PC-3 (cell line): ENCODE measurements around the gene DHX16. TPM values are rescaled to one million over a fixed set of nuclear protein-coding genes. Genes with fewer than 3 reads are reported as not detected.
A peak's percentile ranks its signal among the peaks of the same experiment; 100 is the strongest.
"Not testable (repeated sequence)": the region's sequence is repeated elsewhere in the genome, so short reads cannot be mapped to it uniquely, and the experiment has no call there.

Experiments used
- ATAC-seq: fragments of 200-7000 bp; cut with Tn5 transposase; 2 replicates; pipeline ENCODE4 v1.9.1; 2020; ENCODE audit warnings: mild to moderate bottlenecking, moderate library complexity
- BruUV-seq: library from RNA; stranded (reverse); fragments of 400-500 nt; replicated peaks from 2 replicates; lab custom pipeline; 2021; lab: Mats Ljungman, UMichigan
- CTCF ChIA-PET: fragments of 300-600 bp; sonication (Branson Sonifier 250); formaldehyde crosslinking; loops from one replicate; lab custom pipeline; 2022; ENCODE audit warnings: antibody characterized with exemption; lab: Charles Lee
- POLR2A ChIA-PET: fragments of 300-600 bp; sonication (Branson Sonifier 250); formaldehyde crosslinking; loops from one replicate; lab custom pipeline; 2022; ENCODE audit warnings: antibody characterized with exemption; ENCODE audit not compliant: unreplicated experiment; lab: Charles Lee
- DNase-seq: peaks from one replicate; pipeline ENCODE4 v3.0.0-alpha.2; 2015
- H2AFZ ChIP-seq: fragments of 300-600 bp; sonication (generic); 2 replicates; pipeline ENCODE4 v1.6.0; 2016; ENCODE audit warnings: antibody characterized with exemption, low read length
- H3F3A ChIP-seq: fragments of 300-600 bp; sonication (generic); one replicate; pipeline ENCODE4 v1.6.0; 2017; ENCODE audit warnings: antibody characterized with exemption, low read length, control low read depth, mild to moderate bottlenecking; ENCODE audit not compliant: unreplicated experiment
- H3K27ac ChIP-seq: fragments of 300-600 bp; sonication (generic); 2 replicates; pipeline ENCODE4 v1.5.1; 2016; ENCODE audit warnings: mild to moderate bottlenecking, low read length
- H3K27me3 ChIP-seq: fragments of 300-600 bp; sonication (generic); 2 replicates; pipeline ENCODE4 v1.6.1; 2016; ENCODE audit warnings: low read length, mixed read lengths
- H3K36me3 ChIP-seq: fragments of 300-600 bp; sonication (generic); 2 replicates; pipeline ENCODE4 v1.6.1; 2016; ENCODE audit warnings: low read depth, mixed run types, low read length, mixed read lengths
- H3K4me1 ChIP-seq: fragments of 300-600 bp; sonication (generic); 2 replicates; pipeline ENCODE4 v1.5.1; 2016; ENCODE audit warnings: low read length; ENCODE audit not compliant: insufficient read depth
- H3K4me2 ChIP-seq: fragments of 300-600 bp; sonication (generic); 2 replicates; pipeline ENCODE4 v1.6.0; 2016; ENCODE audit warnings: low read length
- H3K4me3 ChIP-seq: fragments of 300-600 bp; sonication (generic); 2 replicates; pipeline ENCODE4 v1.5.1; 2016; ENCODE audit warnings: mild to moderate bottlenecking, low read length, mixed read lengths
- H3K79me2 ChIP-seq: fragments of 300-600 bp; sonication (generic); 2 replicates; pipeline ENCODE4 v1.6.1; 2017; ENCODE audit warnings: low read length, mixed read lengths
- H3K9ac ChIP-seq: fragments of 300-600 bp; sonication (generic); 2 replicates; pipeline ENCODE4 v1.6.0; 2016; ENCODE audit warnings: mild to moderate bottlenecking, low read length
- H3K9me2 ChIP-seq: fragments of 300-600 bp; sonication (generic); replicated peaks from 2 replicates; pipeline ENCODE4 v1.6.1; 2016; ENCODE audit warnings: mixed run types, low read length, mixed read lengths
- H3K9me3 ChIP-seq: fragments of 300-600 bp; sonication (generic); 2 replicates; pipeline ENCODE4 v1.6.1; 2016; ENCODE audit warnings: low read length, mixed read lengths
- H4K20me1 ChIP-seq: fragments of 300-600 bp; sonication (generic); 2 replicates; pipeline ENCODE4 v1.6.1; 2016; ENCODE audit warnings: low read length, mixed read lengths
- EZH2 ChIP-seq: fragments of 300-600 bp; sonication (generic); IDR thresholded peaks from one replicate; pipeline ENCODE4 v1.6.1; 2017; ENCODE audit warnings: antibody characterized with exemption, mild to moderate bottlenecking, low read length; ENCODE audit not compliant: unreplicated experiment
- EZH2phosphoT487 ChIP-seq: fragments of 300-600 bp; sonication (generic); IDR thresholded peaks from 2 replicates; pipeline ENCODE4 v1.6.1; 2018; ENCODE audit warnings: mild to moderate bottlenecking, antibody characterized with exemption, low read length, borderline replicate concordance
- intact Hi-C: fragments of 100-400 bp; cut with micrococcal nuclease; formaldehyde crosslinking; loops from 2 replicates; pipeline ENCODE4 v1.9.0; 2023
- total RNA-seq: library from RNA; depleted of rRNA; stranded (reverse); fragments of >200 nt; gene quantifications from 2 replicates; pipeline ENCODE4 v1.2.3, GENCODE V29; 2014
- TF ChIP-seq, protein P1 (sequence below): fragments of 300-600 bp; sonication (generic); conservative IDR thresholded peaks from 2 replicates; pipeline ENCODE4 v1.5.1; 2017; ENCODE audit warnings: antibody characterized with exemption, low read depth, mild to moderate bottlenecking, low read length

The DHX16 gene
- total RNA-seq, 1 experiment from 2014 or later = 50.0 TPM

- H3F3A ChIP-seq = peaks cover 17% of the 10 kb centered on the region
- TSS peak; percentile 67 for BruUV-seq
- peak; percentile 67 for ATAC-seq
- peak within 1 kb of the TSS; percentile 99 for H3K9ac ChIP-seq
- no peaks in the 10 kb centered on the region for H3K9me3 ChIP-seq
- H3K79me2 ChIP-seq = peaks cover 84% of the 10 kb centered on the region
- CTCF ChIA-PET = interaction anchor here (0.5 kb wide), 1 partner anchor 100 kb away, joined by 3 read pairs; no protein-coding TSS in a partner anchor
- POLR2A ChIA-PET = no interaction called here
- no peaks in the 10 kb centered on the region for H3K9me2 ChIP-seq
- H2AFZ ChIP-seq = peak within 1 kb of the TSS; percentile 45
- peaks cover 35% of the 10 kb centered on the region for H3K36me3 ChIP-seq
- no peaks in the 10 kb centered on the region for H3K27me3 ChIP-seq
- H3K4me1 ChIP-seq = peaks cover 42% of the 10 kb centered on the region
- H3K4me2 ChIP-seq = peak within 1 kb of the TSS; percentile 93
- peak within 1 kb of the TSS; percentile 95 for H3K27ac ChIP-seq
- H4K20me1 ChIP-seq = peaks cover 30% of the 10 kb centered on the region
- intact Hi-C loops = loop anchor here (1.0 to 10.0 kb wide), 4 partner anchors 73 to 235 kb away; partner anchors contain the start of genes C6orf136, HLA-E, MRPS18B and PPP1R10
- TF ChIP-seq, protein P1, sequence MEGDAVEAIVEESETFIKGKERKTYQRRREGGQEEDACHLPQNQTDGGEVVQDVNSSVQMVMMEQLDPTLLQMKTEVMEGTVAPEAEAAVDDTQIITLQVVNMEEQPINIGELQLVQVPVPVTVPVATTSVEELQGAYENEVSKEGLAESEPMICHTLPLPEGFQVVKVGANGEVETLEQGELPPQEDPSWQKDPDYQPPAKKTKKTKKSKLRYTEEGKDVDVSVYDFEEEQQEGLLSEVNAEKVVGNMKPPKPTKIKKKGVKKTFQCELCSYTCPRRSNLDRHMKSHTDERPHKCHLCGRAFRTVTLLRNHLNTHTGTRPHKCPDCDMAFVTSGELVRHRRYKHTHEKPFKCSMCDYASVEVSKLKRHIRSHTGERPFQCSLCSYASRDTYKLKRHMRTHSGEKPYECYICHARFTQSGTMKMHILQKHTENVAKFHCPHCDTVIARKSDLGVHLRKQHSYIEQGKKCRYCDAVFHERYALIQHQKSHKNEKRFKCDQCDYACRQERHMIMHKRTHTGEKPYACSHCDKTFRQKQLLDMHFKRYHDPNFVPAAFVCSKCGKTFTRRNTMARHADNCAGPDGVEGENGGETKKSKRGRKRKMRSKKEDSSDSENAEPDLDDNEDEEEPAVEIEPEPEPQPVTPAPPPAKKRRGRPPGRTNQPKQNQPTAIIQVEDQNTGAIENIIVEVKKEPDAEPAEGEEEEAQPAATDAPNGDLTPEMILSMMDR = no peak
- TF ChIP-seq EZH2 (no peak), EZH2phosphoT487 (no peak)
- peak within 1 kb of the TSS; percentile 94 for H3K4me3 ChIP-seq
- DNase-seq = peak; percentile 98
These were observed 47.3 kb upstream of the DHX16 start, which contains the start of gene TUBB for GRCh38 chr6:30719791-30720737. TUBB (plus strand) TSS chr6:30720352; CDS start chr6:30720507, 155 bp downstream.

DNA sequence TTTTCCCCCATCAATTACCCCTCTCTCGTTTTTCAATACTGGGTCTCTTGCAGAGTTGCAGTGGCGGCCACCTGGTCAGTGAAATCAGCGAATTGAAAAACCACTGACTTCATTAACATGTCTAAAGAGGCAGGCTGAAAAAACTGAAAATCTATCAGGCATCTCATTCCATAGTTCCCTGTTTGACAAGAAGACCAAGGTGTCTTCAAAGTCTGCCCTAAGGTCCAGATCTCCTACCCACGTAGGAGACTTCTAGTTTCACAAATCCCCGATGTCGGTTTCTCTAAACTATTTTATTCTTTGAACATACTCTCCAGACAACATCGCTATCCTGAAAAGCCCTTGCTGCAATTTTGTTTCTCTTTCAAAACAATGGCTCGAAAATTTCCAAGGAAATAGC, 46.5 kb upstream of the DHX16 start:
- no peaks in the 10 kb centered on the region for H3K9me2 ChIP-seq
- ChIA-PET CTCF (no interaction called here), POLR2A (no interaction called here)
- H3K4me2 ChIP-seq = peak overlapping the region; percentile 93
- H3K9me3 ChIP-seq = no peaks in the 10 kb centered on the region
- H3K79me2 ChIP-seq = peaks cover 84% of the 10 kb centered on the region
- intact Hi-C loops = no loop called here
- DNase-seq = no peak
- peaks cover 10% of the 10 kb centered on the region for H3F3A ChIP-seq
- peak overlapping the region; percentile 94 for H3K4me3 ChIP-seq
- peak overlapping the region; percentile 63 for H3K27ac ChIP-seq
- no TSS peak for BruUV-seq
- peaks cover 23% of the 10 kb centered on the region for H4K20me1 ChIP-seq
- H3K27me3 ChIP-seq = no peaks in the 10 kb centered on the region
- H2AFZ ChIP-seq = peak overlapping the region; percentile 45
- peaks cover 37% of the 10 kb centered on the region for H3K4me1 ChIP-seq
- ATAC-seq = no peak
- TF ChIP-seq EZH2 = no peak
- no peak for TF ChIP-seq EZH2phosphoT487
- TF ChIP-seq, protein P1 = no peak
- H3K9ac ChIP-seq = peak overlapping the region; percentile 99
- H3K36me3 ChIP-seq = peaks cover 29% of the 10 kb centered on the region

- CTCF ChIA-PET = interaction anchor here (1.1 kb wide), 1 partner anchor 31 kb away, joined by 4 read pairs; no protein-coding TSS in a partner anchor
- intact Hi-C loops = loop anchor here (1.0 kb wide), 1 partner anchor 31 kb away; no protein-coding TSS in a partner anchor
- BruUV-seq = TSS peak; percentile 8
- ATAC-seq, H3K27me3 ChIP-seq, DNase-seq, H3K9me2 ChIP-seq, H3F3A ChIP-seq, H3K9me3 ChIP-seq: not testable (repeated sequence)
- Histone ChIP-seq H3K27ac (peak overlapping the region; percentile 89), H3K9ac (peak overlapping the region; percentile 85), H3K79me2 (peaks cover 71% of the 10 kb centered on the region), H4K20me1 (peaks cover 10% of the 10 kb centered on the region), H2AFZ (0 out of 2 replicates have a peak overlapping the region, but pooled peaks have one; percentile 47), H3K4me1 (peaks cover 35% of the 10 kb centered on the region), H3K4me2 (peak overlapping the region; percentile 93), H3K4me3 (peak overlapping the region; percentile 65), H3K36me3 (peaks cover 25% of the 10 kb centered on the region)
- POLR2A ChIA-PET = interaction anchor here (0.6 to 0.7 kb wide), 3 partner anchors 10 to 509 kb away, joined by 3 to 4 read pairs (median 3); no protein-coding TSS in a partner anchor
These were observed 45.3 kb upstream of the DHX16 start for GRCh38 chr6:30717845-30718720.
